Measurements from ENCODE around the gene RPL7L1. TPM values are rescaled to one million over a fixed set of nuclear protein-coding genes. Genes with fewer than 3 reads are reported as not detected.
A peak's percentile ranks its signal among the peaks of the same experiment; 100 is the strongest.

RPL7L1 gene
- total and polyA plus RNA-seq, 2 of the 13 experiments (the other 11 are each of a cell fraction or from before 2014, with no cell fraction given), result 51.6 to 179 TPM

DNA sequence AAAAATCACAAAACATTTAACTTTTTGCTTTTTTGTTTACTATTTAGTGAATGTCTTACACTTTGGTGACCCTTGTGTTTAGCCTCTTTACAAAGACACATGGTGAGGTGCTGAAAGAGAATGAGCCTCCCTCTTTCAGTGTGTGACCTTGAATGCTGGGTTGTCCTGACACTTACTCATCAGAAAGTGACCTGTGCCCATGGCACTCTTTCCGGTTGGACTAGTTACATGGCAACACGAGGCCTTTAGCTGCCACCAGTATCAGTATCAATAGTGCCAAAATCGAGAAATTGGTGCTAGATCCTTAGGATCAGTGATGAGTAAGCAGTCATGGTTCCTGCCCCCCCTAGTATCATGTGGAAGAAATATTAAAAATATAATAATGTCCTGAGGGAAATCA, 1.7 kb upstream of the RPL7L1 start (continued):
- TF ChIP-seq EZH2 (conservative IDR thresholded peaks at IDR 0.05; ENCODE audit: low read depth, low read length) (no peak), ZNF713 (CRISPR knock-in tag; IDR thresholded peaks at IDR 0.05) (no peak), ZNF235 (CRISPR knock-in tag; IDR thresholded peaks at IDR 0.05; ENCODE audit: borderline replicate concordance) (no peak), KAT8 (CRISPR knock-in tag; IDR thresholded peaks at IDR 0.05) (peak; percentile 34; the same call in 1 of the 2 replicates), RCOR2 (CRISPR knock-in tag; IDR thresholded peaks at IDR 0.05) (no peak), NFE2L1 (CRISPR knock-in tag; IDR thresholded peaks at IDR 0.05; ENCODE audit: borderline replicate concordance) (no peak), TBX3 (IDR thresholded peaks at IDR 0.05; ENCODE audit: borderline replicate concordance) (no peak), ZBTB8A (CRISPR knock-in tag; IDR thresholded peaks at IDR 0.05; ENCODE audit: borderline replicate concordance, low read depth) (no peak), ZSCAN31 (CRISPR knock-in tag; IDR thresholded peaks at IDR 0.05; ENCODE audit: low read depth) (no peak), ZNF225 (CRISPR knock-in tag; IDR thresholded peaks at IDR 0.05) (no peak), TOE1 (CRISPR knock-in tag; IDR thresholded peaks at IDR 0.05) (no peak)
- TF ChIP-seq, protein P1, sequence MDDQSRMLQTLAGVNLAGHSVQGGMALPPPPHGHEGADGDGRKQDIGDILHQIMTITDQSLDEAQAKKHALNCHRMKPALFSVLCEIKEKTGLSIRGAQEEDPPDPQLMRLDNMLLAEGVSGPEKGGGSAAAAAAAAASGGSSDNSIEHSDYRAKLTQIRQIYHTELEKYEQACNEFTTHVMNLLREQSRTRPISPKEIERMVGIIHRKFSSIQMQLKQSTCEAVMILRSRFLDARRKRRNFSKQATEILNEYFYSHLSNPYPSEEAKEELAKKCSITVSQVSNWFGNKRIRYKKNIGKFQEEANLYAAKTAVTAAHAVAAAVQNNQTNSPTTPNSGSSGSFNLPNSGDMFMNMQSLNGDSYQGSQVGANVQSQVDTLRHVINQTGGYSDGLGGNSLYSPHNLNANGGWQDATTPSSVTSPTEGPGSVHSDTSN (CRISPR knock-in tag; IDR thresholded peaks at IDR 0.05; ENCODE audit: borderline replicate concordance), result no peak
- TF ChIP-seq, protein P2, sequence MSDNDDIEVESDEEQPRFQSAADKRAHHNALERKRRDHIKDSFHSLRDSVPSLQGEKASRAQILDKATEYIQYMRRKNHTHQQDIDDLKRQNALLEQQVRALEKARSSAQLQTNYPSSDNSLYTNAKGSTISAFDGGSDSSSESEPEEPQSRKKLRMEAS (IDR thresholded peaks at IDR 0.05), result peak; percentile 62
- TF ChIP-seq, protein P3, sequence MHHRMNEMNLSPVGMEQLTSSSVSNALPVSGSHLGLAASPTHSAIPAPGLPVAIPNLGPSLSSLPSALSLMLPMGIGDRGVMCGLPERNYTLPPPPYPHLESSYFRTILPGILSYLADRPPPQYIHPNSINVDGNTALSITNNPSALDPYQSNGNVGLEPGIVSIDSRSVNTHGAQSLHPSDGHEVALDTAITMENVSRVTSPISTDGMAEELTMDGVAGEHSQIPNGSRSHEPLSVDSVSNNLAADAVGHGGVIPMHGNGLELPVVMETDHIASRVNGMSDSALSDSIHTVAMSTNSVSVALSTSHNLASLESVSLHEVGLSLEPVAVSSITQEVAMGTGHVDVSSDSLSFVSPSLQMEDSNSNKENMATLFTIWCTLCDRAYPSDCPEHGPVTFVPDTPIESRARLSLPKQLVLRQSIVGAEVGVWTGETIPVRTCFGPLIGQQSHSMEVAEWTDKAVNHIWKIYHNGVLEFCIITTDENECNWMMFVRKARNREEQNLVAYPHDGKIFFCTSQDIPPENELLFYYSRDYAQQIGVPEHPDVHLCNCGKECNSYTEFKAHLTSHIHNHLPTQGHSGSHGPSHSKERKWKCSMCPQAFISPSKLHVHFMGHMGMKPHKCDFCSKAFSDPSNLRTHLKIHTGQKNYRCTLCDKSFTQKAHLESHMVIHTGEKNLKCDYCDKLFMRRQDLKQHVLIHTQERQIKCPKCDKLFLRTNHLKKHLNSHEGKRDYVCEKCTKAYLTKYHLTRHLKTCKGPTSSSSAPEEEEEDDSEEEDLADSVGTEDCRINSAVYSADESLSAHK (CRISPR knock-in tag; IDR thresholded peaks at IDR 0.05; ENCODE audit: borderline replicate concordance), result no peak
- TF ChIP-seq, protein P4, sequence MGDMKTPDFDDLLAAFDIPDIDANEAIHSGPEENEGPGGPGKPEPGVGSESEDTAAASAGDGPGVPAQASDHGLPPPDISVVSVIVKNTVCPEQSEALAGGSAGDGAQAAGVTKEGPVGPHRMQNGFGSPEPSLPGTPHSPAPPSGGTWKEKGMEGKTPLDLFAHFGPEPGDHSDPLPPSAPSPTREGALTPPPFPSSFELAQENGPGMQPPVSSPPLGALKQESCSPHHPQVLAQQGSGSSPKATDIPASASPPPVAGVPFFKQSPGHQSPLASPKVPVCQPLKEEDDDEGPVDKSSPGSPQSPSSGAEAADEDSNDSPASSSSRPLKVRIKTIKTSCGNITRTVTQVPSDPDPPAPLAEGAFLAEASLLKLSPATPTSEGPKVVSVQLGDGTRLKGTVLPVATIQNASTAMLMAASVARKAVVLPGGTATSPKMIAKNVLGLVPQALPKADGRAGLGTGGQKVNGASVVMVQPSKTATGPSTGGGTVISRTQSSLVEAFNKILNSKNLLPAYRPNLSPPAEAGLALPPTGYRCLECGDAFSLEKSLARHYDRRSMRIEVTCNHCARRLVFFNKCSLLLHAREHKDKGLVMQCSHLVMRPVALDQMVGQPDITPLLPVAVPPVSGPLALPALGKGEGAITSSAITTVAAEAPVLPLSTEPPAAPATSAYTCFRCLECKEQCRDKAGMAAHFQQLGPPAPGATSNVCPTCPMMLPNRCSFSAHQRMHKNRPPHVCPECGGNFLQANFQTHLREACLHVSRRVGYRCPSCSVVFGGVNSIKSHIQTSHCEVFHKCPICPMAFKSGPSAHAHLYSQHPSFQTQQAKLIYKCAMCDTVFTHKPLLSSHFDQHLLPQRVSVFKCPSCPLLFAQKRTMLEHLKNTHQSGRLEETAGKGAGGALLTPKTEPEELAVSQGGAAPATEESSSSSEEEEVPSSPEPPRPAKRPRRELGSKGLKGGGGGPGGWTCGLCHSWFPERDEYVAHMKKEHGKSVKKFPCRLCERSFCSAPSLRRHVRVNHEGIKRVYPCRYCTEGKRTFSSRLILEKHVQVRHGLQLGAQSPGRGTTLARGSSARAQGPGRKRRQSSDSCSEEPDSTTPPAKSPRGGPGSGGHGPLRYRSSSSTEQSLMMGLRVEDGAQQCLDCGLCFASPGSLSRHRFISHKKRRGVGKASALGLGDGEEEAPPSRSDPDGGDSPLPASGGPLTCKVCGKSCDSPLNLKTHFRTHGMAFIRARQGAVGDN (CRISPR knock-in tag; IDR thresholded peaks at IDR 0.05), result no peak
- TF ChIP-seq, protein P5, sequence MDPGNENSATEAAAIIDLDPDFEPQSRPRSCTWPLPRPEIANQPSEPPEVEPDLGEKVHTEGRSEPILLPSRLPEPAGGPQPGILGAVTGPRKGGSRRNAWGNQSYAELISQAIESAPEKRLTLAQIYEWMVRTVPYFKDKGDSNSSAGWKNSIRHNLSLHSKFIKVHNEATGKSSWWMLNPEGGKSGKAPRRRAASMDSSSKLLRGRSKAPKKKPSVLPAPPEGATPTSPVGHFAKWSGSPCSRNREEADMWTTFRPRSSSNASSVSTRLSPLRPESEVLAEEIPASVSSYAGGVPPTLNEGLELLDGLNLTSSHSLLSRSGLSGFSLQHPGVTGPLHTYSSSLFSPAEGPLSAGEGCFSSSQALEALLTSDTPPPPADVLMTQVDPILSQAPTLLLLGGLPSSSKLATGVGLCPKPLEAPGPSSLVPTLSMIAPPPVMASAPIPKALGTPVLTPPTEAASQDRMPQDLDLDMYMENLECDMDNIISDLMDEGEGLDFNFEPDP (CRISPR knock-in tag; conservative IDR thresholded peaks at IDR 0.05), result no peak
- TF ChIP-seq, protein P6, sequence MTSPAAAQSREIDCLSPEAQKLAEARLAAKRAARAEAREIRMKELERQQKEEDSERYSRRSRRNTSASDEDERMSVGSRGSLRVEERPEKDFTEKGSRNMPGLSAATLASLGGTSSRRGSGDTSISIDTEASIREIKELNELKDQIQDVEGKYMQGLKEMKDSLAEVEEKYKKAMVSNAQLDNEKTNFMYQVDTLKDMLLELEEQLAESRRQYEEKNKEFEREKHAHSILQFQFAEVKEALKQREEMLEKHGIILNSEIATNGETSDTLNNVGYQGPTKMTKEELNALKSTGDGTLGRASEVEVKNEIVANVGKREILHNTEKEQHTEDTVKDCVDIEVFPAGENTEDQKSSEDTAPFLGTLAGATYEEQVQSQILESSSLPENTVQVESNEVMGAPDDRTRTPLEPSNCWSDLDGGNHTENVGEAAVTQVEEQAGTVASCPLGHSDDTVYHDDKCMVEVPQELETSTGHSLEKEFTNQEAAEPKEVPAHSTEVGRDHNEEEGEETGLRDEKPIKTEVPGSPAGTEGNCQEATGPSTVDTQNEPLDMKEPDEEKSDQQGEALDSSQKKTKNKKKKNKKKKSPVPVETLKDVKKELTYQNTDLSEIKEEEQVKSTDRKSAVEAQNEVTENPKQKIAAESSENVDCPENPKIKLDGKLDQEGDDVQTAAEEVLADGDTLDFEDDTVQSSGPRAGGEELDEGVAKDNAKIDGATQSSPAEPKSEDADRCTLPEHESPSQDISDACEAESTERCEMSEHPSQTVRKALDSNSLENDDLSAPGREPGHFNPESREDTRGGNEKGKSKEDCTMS (CRISPR knock-in tag; conservative IDR thresholded peaks at IDR 0.05), result no peak
